ENCODE measurements around the gene DNMBP.

Gene DNMBP, protein sequence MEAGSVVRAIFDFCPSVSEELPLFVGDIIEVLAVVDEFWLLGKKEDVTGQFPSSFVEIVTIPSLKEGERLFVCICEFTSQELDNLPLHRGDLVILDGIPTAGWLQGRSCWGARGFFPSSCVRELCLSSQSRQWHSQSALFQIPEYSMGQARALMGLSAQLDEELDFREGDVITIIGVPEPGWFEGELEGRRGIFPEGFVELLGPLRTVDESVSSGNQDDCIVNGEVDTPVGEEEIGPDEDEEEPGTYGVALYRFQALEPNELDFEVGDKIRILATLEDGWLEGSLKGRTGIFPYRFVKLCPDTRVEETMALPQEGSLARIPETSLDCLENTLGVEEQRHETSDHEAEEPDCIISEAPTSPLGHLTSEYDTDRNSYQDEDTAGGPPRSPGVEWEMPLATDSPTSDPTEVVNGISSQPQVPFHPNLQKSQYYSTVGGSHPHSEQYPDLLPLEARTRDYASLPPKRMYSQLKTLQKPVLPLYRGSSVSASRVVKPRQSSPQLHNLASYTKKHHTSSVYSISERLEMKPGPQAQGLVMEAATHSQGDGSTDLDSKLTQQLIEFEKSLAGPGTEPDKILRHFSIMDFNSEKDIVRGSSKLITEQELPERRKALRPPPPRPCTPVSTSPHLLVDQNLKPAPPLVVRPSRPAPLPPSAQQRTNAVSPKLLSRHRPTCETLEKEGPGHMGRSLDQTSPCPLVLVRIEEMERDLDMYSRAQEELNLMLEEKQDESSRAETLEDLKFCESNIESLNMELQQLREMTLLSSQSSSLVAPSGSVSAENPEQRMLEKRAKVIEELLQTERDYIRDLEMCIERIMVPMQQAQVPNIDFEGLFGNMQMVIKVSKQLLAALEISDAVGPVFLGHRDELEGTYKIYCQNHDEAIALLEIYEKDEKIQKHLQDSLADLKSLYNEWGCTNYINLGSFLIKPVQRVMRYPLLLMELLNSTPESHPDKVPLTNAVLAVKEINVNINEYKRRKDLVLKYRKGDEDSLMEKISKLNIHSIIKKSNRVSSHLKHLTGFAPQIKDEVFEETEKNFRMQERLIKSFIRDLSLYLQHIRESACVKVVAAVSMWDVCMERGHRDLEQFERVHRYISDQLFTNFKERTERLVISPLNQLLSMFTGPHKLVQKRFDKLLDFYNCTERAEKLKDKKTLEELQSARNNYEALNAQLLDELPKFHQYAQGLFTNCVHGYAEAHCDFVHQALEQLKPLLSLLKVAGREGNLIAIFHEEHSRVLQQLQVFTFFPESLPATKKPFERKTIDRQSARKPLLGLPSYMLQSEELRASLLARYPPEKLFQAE (N-terminal part only)

GRCh38 chr10:100009793-100010676 lies at the start of gene DNMBP:
Gene DNMBP, minus strand, starts transcription at chr10:100009947. Its CDS starts 37,823 bp downstream, at chr10:99972124.
- H3K4me3 ChIP-seq (replicated peaks; ENCODE audit: low read depth, low read length): peak within 1 kb of the TSS; percentile 95
- TF ChIP-seq, protein P1, sequence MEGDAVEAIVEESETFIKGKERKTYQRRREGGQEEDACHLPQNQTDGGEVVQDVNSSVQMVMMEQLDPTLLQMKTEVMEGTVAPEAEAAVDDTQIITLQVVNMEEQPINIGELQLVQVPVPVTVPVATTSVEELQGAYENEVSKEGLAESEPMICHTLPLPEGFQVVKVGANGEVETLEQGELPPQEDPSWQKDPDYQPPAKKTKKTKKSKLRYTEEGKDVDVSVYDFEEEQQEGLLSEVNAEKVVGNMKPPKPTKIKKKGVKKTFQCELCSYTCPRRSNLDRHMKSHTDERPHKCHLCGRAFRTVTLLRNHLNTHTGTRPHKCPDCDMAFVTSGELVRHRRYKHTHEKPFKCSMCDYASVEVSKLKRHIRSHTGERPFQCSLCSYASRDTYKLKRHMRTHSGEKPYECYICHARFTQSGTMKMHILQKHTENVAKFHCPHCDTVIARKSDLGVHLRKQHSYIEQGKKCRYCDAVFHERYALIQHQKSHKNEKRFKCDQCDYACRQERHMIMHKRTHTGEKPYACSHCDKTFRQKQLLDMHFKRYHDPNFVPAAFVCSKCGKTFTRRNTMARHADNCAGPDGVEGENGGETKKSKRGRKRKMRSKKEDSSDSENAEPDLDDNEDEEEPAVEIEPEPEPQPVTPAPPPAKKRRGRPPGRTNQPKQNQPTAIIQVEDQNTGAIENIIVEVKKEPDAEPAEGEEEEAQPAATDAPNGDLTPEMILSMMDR (IDR thresholded peaks at IDR 0.05; ENCODE audit: low read depth, low read length, missing control alignments): peak; percentile 36
- DNase-seq (ENCODE audit: extremely low read depth, low read depth): no peak

- no peak overlapping the region for H3K4me3 ChIP-seq (replicated peaks; ENCODE audit: low read depth, low read length)
- DNase-seq (ENCODE audit: extremely low read depth, low read depth): no peak
- TF ChIP-seq, protein P1 (IDR thresholded peaks at IDR 0.05; ENCODE audit: low read depth, low read length, missing control alignments): no peak
Observed at GRCh38 chr10:100057948-100058347, 48.2 kb upstream of the DNMBP start.

DNA sequence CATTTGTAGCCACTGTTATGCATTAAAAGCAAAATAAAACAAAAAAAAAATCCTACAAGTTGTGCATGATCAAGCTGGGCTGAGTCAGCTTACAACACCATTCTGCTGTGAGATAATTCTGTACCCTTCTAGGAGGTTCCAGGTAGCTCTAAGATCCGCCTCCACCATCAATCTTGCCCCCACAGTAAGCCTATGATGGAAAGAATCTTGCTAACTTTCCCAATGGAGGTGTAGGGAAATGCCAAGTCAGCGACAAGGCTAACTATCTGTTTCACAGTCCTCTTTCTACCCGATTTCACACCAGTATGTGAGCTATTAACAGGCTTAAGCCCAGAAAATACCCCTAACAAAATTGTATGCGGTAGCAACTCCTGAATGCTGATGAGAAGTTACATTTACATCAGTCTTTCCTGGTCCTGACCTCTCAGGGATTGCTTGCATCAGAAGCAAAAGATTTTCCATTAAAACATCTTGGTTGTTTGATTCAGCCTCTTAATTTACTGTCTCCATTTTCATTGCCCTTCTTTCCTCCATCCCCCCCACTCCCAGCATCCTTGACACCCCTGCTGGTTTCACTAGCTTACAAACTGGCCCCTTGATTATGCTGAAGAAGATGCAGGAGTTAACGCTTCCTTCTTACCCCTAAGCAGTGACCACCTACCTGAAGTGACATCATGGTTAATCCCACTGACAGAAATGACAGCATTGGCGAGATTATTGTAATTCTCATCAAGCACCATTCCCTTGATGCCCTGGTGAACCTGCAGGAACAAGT lies 44.1 kb upstream of the DNMBP start:
- TF ChIP-seq, protein P1 (IDR thresholded peaks at IDR 0.05; ENCODE audit: low read depth, low read length, missing control alignments): no peak

GRCh38 chr10:100046021-100046486 lies 36.3 kb upstream of the DNMBP start:
- DNase-seq (ENCODE audit: extremely low read depth, low read depth): peak; percentile 76
- H3K4me3 ChIP-seq (replicated peaks; ENCODE audit: low read depth, low read length): no peak overlapping the region
- TF ChIP-seq, protein P1 (IDR thresholded peaks at IDR 0.05; ENCODE audit: low read depth, low read length, missing control alignments): peak; percentile 97

More for the DNA sequence above, 44.1 kb upstream of the DNMBP start:
- no peak for DNase-seq (ENCODE audit: extremely low read depth, low read depth)
- H3K4me3 ChIP-seq (replicated peaks; ENCODE audit: low read depth, low read length): no peak overlapping the region

- H3K4me3 ChIP-seq (replicated peaks; ENCODE audit: low read depth, low read length): no peak overlapping the region
- DNase-seq (ENCODE audit: extremely low read depth, low read depth): no peak
- TF ChIP-seq, protein P1 (IDR thresholded peaks at IDR 0.05; ENCODE audit: low read depth, low read length, missing control alignments): no peak
Observed at GRCh38 chr10:100045592-100045991, 35.8 kb upstream of the DNMBP start.
